ENCODE results near the gene PAH.

Gene PAH

DNA sequence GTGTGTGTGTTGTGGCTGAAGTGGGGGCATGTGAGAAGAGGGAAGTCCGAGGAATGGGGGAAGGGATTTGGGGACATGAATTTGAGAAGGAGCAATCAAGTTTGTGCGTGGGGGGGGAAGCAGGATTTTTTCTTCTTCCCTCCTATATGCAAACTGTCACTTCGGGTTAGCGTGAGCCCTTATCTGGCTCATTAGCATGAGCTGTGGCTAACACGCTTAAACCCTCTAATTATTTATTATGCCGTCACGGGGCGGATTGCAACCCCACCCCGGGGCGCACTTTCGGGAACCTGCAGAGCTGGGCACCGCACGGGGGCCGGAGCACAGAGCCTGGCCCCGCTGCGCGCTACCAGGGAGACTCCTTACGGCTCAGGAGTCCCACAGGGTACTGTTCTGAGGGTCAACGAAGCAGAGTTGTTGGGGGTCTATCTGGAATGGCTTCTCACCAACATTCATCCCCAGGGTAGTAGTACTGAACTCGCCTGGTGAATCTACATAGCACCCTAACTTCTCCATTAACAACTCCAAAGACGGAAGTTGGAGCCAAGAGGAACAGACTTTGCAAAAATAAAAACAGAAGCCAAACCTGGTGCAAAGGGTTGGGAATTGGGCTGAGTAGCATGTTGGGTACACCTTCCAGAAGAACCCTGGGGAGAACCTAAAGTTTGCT is 34.0 kb upstream of the PAH start:
- TF ChIP-seq, protein P1, sequence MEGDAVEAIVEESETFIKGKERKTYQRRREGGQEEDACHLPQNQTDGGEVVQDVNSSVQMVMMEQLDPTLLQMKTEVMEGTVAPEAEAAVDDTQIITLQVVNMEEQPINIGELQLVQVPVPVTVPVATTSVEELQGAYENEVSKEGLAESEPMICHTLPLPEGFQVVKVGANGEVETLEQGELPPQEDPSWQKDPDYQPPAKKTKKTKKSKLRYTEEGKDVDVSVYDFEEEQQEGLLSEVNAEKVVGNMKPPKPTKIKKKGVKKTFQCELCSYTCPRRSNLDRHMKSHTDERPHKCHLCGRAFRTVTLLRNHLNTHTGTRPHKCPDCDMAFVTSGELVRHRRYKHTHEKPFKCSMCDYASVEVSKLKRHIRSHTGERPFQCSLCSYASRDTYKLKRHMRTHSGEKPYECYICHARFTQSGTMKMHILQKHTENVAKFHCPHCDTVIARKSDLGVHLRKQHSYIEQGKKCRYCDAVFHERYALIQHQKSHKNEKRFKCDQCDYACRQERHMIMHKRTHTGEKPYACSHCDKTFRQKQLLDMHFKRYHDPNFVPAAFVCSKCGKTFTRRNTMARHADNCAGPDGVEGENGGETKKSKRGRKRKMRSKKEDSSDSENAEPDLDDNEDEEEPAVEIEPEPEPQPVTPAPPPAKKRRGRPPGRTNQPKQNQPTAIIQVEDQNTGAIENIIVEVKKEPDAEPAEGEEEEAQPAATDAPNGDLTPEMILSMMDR (conservative IDR thresholded peaks at IDR 0.05; ENCODE audit: low read depth, low read length): no peak
- no peak for DNase-seq (ENCODE audit: low read depth)
- H3K4me3 ChIP-seq (ENCODE audit: low read length): no peak overlapping the region

GRCh38 chr12:102950107-102950949 is 33.3 kb upstream of the PAH start:
- no peak overlapping the region for H3K4me3 ChIP-seq (ENCODE audit: low read length)
- TF ChIP-seq, protein P1 (conservative IDR thresholded peaks at IDR 0.05; ENCODE audit: low read depth, low read length): peak; percentile 21
- no peak for DNase-seq (ENCODE audit: low read depth)

DNA sequence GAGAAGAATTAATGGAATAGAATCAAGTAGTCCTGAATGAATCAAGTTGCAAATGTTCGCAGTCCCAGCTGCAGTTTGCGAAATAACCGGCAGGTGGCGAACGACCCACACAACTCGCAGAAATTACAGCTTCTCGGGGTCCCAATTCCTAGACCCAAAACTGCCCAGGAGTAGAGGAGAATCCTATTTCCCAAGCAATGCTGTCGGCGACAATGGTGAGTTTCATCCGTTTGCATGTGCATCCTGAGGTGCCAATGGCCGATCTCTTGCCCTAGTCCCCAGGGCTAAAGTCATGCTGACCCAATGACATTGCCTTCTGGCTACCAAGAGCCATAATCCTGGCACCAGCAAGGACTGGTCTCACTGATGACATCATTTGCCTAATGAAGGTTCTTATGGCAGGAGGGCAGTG is 31.9 kb upstream of the PAH start:
- TF ChIP-seq, protein P1 (conservative IDR thresholded peaks at IDR 0.05; ENCODE audit: low read depth, low read length): peak; percentile 91
- H3K4me3 ChIP-seq (ENCODE audit: low read length): no peak overlapping the region
- DNase-seq (ENCODE audit: low read depth): no peak

GRCh38 chr12:102946042-102946441 is 29.0 kb upstream of the PAH start:
- DNase-seq (ENCODE audit: low read depth): no peak
- H3K4me3 ChIP-seq (ENCODE audit: low read length): no peak overlapping the region
- TF ChIP-seq, protein P1 (conservative IDR thresholded peaks at IDR 0.05; ENCODE audit: low read depth, low read length): no peak

DNA sequence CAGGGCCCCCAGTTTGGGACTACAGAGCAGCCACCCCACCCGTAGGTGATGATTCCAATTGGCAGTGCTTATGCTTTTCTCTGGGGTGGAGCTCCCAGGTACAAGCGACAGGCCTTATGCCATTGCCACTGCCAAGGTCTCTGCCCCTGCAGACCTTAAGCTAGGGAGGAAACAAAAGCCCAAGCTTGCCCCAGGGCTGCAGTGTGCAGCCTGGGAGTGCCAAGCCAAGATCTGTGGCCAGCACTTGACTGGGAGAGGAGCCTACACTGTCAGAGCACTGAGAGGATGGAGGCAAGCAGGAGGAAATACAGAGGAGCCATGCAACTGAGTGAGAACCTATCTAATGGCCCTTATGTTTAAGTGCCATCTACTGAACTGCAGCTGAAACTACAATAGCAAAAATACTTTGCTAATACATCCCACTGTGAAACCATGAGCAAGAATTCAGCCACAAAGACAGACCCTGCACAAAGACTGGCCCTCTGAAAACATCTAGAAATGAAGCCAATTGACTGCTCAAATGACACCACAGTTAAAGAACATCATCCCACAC is 22.7 kb upstream of the PAH start:
- TF ChIP-seq, protein P1 (conservative IDR thresholded peaks at IDR 0.05; ENCODE audit: low read depth, low read length): no peak
- DNase-seq (ENCODE audit: low read depth): no peak
- H3K4me3 ChIP-seq (ENCODE audit: low read length): no peak overlapping the region

DNA sequence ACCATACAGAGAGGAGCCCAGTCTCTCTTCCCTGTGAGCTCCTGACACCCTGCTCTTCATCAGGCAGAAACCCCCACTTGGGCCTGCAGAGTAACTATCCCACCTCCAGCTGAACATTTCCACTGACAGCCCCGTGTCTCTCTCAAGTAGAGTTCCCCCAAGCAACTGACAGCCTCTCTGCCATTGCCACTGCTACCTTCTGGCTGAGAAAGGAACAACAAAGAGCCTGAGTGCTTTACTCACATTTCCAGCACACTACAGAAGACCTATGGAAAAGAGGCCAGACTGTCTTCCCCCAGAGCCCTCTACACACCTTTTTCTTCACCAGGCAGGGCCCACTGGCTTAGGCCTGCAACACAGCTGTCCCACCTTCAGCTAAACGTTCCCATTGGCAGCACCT is 22.0 kb upstream of the PAH start:
- DNase-seq (ENCODE audit: low read depth): no peak
- H3K4me3 ChIP-seq (ENCODE audit: low read length): no peak overlapping the region
- TF ChIP-seq, protein P1 (conservative IDR thresholded peaks at IDR 0.05; ENCODE audit: low read depth, low read length): no peak

Data from retinal pigment epithelial cell (primary cell).